Sigmoid colon (tissue), 7 donors: ENCODE results near the gene CFD. TPM values are rescaled to one million over a fixed set of nuclear protein-coding genes. Genes with fewer than 3 reads are reported as not detected.
"Not testable (repeated sequence)": the region's sequence is repeated elsewhere in the genome, so short reads cannot be mapped to it uniquely, and the experiment has no call there.

Source experiments
- DNase-seq: peaks from one replicate; pipeline ENCODE4 v3.0.0-alpha.2; 2019
- H3K27ac ChIP-seq, 4 donors: fragments of 200-600 bp; sonication (generic); one replicate each; pipeline ENCODE4 v1.5.1; 2016 to 2019; ENCODE audit warnings: mild to moderate bottlenecking in 1 of 4
- H3K27me3 ChIP-seq, 3 donors: fragments of 200-600 bp; sonication (generic); one replicate each; pipeline ENCODE4 v1.5.1; 2019; ENCODE audit warnings: mild to moderate bottlenecking in 1 of 3
- H3K36me3 ChIP-seq, 4 donors: fragments of 200-600 bp; sonication (generic); one replicate each; pipeline ENCODE4 v1.5.1; 2016 to 2019
- H3K4me1 ChIP-seq, 4 donors: fragments of 200-600 bp; sonication (generic); one replicate each; pipeline ENCODE4 v1.5.1; 2017 to 2019
- H3K4me3 ChIP-seq, 4 donors: fragments of 200-600 bp; sonication (generic); one replicate each; pipeline ENCODE4 v1.5.1; 2017 to 2019; ENCODE audit warnings: mild to moderate bottlenecking in 2 of 4, moderate library complexity in 1 of 4
- H3K9me3 ChIP-seq, 4 donors: fragments of 200-600 bp in 3 of 4; sonication (generic) in 3 of 4; one replicate each; pipeline versions ENCODE4 v1.5.1 to v1.6.1; 2013 to 2019
- EP300 ChIP-seq, 4 donors: sonication (generic); formaldehyde crosslinking; IDR thresholded peaks; one replicate each; pipeline ENCODE4 v1.6.1; 2017; ENCODE audit warnings: antibody characterized with exemption in 4 of 4
- POLR2A ChIP-seq, 2 donors: fragments of 450-650 bp; IDR thresholded peaks; one replicate each; pipeline ENCODE4 v1.6.1; 2016; ENCODE audit warnings: antibody characterized with exemption in 2 of 2, mild to moderate bottlenecking in 2 of 2, moderate library complexity in 2 of 2
- POLR2AphosphoS5 ChIP-seq, 4 donors: sonication (generic); formaldehyde crosslinking; IDR thresholded peaks; one replicate each; pipeline ENCODE4 v1.6.1; 2017; ENCODE audit warnings: antibody characterized with exemption in 4 of 4
- WGBS, 2 donors: extraction: QIAGEN DNeasy Blood & Tissue Kit; methylation state at CpG; one replicate each; pipeline ENCODE4 v1.1.7; 2013; 5-methylcytosine and 5-hydroxymethylcytosine counted together
- intact Hi-C: fragments of 100-400 bp; cut with DNase I; formaldehyde crosslinking; loops from one replicate; pipeline ENCODE4 v1.15.1; 2023
- polyA plus RNA-seq, 3 donors: library from polyadenylated mRNA; stranded (reverse); fragments of 200-250 nt; gene quantifications; one replicate each; pipeline ENCODE4 v1.2.3, GENCODE V29; 2013
- total RNA-seq, 4 donors: library from RNA; depleted of rRNA; stranded (reverse); fragments of >200 nt; gene quantifications; one replicate each; pipeline ENCODE4 v1.1.0, GENCODE V29; 2016
- TF ChIP-seq, protein P1 (sequence below), 4 experiments: fragments of 450-650 bp in 3 of 4; fragments of 200-600 bp in 1 of 4; IDR thresholded peaks; one replicate each; pipeline ENCODE4 v1.5.1; 2016 to 2019; ENCODE audit warnings: antibody characterized with exemption in 4 of 4, mild to moderate bottlenecking in 3 of 4, moderate library complexity in 2 of 4
- donor health status: healthy with polysubstance abuse.
- donor health status: Bipolar disorder and iron deficiency.
- donor health status: healthy.

Gene CFD
- total and polyA plus RNA-seq, 7 donors, result 29.1 to 830 (median 329) TPM

DNA sequence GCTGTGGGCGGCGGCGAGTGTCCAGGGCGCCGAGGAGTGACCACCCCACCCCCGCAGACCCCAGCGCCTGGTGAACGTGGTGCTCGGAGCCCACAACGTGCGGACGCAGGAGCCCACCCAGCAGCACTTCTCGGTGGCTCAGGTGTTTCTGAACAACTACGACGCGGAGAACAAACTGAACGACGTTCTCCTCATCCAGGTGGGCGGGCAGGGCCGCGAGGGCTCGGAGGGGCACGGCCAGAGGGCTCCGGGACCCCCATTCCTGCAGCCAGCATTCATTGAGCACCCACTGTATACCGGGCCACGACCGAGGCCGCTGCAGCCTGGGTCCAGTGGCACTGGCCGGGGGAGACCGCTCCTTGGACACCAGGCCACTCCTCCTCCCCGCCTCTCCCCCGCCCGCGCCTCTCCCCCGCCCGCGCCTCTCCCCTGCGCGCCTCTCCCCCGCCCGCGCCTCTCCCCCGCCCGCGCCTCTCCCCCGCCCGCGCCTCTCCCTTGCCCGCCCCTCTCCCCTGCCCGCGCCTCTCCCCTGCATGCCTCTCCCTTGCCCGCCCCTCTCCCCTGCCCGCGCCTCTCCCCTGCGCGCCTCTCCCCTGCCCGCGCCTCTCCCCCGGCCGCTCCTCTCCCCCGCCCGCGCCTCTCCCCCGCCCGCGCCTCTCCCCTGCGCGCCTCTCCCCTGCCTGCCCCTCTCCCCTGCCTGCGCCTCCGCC lies 15.5 kb upstream of the CFD start:
- no peak overlapping the region for H3K27ac ChIP-seq
- DNase-seq, result no peak
- peak overlapping the region in 3 of 4 donors; percentile 22 to 32 (median 24) for H3K4me3 ChIP-seq
- 9 to 37% methylated on average over 67 to 70 of the region's 70 CpGs for WGBS, 2 donors
- H3K27me3 ChIP-seq, result peaks cover 14 to 88% (median 54%) of the 10 kb centered on the region in 3 donors
- TF ChIP-seq, protein P1, sequence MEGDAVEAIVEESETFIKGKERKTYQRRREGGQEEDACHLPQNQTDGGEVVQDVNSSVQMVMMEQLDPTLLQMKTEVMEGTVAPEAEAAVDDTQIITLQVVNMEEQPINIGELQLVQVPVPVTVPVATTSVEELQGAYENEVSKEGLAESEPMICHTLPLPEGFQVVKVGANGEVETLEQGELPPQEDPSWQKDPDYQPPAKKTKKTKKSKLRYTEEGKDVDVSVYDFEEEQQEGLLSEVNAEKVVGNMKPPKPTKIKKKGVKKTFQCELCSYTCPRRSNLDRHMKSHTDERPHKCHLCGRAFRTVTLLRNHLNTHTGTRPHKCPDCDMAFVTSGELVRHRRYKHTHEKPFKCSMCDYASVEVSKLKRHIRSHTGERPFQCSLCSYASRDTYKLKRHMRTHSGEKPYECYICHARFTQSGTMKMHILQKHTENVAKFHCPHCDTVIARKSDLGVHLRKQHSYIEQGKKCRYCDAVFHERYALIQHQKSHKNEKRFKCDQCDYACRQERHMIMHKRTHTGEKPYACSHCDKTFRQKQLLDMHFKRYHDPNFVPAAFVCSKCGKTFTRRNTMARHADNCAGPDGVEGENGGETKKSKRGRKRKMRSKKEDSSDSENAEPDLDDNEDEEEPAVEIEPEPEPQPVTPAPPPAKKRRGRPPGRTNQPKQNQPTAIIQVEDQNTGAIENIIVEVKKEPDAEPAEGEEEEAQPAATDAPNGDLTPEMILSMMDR (IDR thresholded peaks at IDR 0.05), result no peak
- no peak for TF ChIP-seq EP300 (IDR thresholded peaks at IDR 0.05)
- no peak for TF ChIP-seq POLR2A (IDR thresholded peaks at IDR 0.05)
- no peak for TF ChIP-seq POLR2AphosphoS5 (IDR thresholded peaks at IDR 0.05)
- no peaks in the 10 kb centered on the region for H3K36me3 ChIP-seq
- H3K4me1 ChIP-seq, result peaks cover 0 to 30% (median 23%) of the 10 kb centered on the region in 4 donors
- no peaks in the 10 kb centered on the region for H3K9me3 ChIP-seq
- intact Hi-C loops, result no loop called here

DNA sequence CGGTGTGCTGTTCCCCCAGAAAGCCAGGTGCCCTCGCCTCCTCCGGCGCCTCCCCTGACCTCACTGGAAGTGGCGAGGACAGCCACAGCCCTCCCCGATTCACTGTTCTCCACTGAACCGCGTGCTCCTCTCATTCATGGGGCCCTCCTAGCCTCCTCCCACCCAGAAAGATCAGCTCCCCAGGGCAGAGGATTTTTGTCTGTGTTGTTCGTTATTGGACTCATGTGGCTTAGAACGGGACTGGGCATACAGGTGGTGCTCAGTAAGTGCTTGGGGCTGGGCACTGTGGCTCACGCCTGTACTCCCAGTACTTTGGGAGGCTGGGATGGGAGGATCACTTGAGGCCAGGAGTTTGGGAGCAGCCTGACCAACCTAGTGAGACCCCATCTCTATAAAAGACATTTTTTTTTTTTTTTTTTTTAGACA lies 14.9 kb upstream of the CFD start:
- no peak for TF ChIP-seq POLR2AphosphoS5 (IDR thresholded peaks at IDR 0.05)
- TF ChIP-seq POLR2A (IDR thresholded peaks at IDR 0.05), result no peak
- no peak for TF ChIP-seq EP300 (IDR thresholded peaks at IDR 0.05)
- TF ChIP-seq, protein P1 (IDR thresholded peaks at IDR 0.05), result no peak
- intact Hi-C loops, result no loop called here
- Histone ChIP-seq H3K36me3 (no peaks in the 10 kb centered on the region), H3K4me3 (no peak overlapping the region), H3K4me1 (peaks cover 0 to 30% (median 23%) of the 10 kb centered on the region in 4 donors), H3K27me3 (peaks cover 14 to 82% (median 54%) of the 10 kb centered on the region in 3 donors), H3K9me3 (no peaks in the 10 kb centered on the region), H3K27ac (no peak overlapping the region)
- 10 to 39% methylated on average over 11 of the region's 11 CpGs for WGBS, 2 donors
- DNase-seq, result no peak

DNA sequence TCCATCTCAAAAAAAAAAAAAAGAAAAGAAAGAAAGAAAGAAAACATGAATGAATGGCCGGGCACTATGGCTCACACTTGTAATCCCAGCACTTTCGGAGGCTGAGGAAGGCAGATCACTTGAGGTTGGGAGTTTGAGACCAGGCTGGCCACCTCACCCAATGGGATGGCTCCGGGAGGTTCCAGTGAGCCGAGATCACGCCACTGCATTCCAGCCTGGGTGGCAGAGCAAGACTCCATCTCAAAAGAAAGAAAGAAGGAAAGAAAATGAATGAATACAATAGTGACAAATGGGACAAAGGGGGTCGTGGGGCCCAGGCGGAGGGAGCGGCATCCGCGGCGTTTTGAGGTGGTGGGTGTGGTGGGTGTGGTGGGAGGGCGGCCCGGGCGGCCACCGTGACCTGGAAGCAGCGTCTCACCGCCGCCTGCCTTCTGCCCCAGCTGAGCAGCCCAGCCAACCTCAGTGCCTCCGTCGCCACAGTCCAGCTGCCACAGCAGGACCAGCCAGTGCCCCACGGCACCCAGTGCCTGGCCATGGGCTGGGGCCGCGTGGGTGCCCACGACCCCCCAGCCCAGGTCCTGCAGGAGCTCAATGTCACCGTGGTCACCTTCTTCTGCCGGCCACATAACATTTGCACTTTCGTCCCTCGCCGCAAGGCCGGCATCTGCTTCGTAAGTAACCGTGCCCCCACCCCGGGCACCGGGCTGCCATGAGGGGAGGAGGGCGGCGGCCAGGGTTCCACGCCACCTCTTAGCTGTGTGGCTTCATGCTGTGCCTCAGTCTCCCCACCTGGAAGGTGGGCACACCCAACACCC lies 13.6 kb upstream of the CFD start:
- H3K9me3 ChIP-seq, result no peaks in the 10 kb centered on the region
- H3K4me3 ChIP-seq, result no peak overlapping the region
- peaks cover 14 to 71% (median 49%) of the 10 kb centered on the region in 3 donors for H3K27me3 ChIP-seq
- no peak overlapping the region for H3K27ac ChIP-seq
- 46 to 70% methylated on average over 37 of the region's 37 CpGs for WGBS, 2 donors
- TF ChIP-seq, protein P1 (IDR thresholded peaks at IDR 0.05), result no peak
- TF ChIP-seq EP300 (IDR thresholded peaks at IDR 0.05) (no peak), POLR2A (IDR thresholded peaks at IDR 0.05) (no peak), POLR2AphosphoS5 (IDR thresholded peaks at IDR 0.05) (no peak)
- DNase-seq, result no peak
- intact Hi-C loops, result no loop called here
- H3K4me1 ChIP-seq, result peaks cover 0 to 42% (median 31%) of the 10 kb centered on the region in 4 donors
- no peaks in the 10 kb centered on the region for H3K36me3 ChIP-seq

DNA sequence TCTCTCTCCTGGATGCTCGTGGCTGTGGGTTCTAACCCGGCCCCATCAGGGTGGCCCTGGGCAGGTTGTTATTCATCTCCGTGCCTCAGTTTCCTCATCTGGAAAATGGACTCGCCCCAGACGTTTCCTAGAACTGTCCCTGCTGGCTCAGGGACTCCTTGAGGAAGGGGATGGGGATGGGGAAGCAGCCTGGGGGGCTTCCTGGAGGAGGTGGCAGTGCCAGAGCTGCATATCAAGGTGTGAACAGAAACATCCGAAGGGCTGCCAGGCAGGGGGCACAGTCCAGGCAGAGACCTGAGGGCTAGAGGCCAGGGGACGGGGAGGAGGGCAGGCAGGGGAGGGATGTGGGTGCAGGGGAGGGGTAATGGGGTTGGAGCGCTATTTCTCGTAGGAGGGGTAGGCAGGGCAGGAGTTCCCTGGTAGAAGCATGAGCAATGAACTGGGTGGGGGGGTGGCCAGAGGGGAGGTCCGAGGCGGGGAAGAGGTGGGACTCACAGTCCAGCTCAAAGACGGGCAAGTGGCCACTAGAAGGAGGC lies 11.0 kb upstream of the CFD start:
- H3K27me3 ChIP-seq, result peaks cover 17 to 73% (median 52%) of the 10 kb centered on the region in 3 donors
- H3K27ac ChIP-seq, result peak overlapping the region; percentile 23 to 54 (median 42)
- no peak for DNase-seq
- H3K9me3 ChIP-seq, result no peaks in the 10 kb centered on the region
- 28 to 43% methylated on average over 12 of the region's 12 CpGs for WGBS, 2 donors
- no peak overlapping the region for H3K4me3 ChIP-seq
- H3K36me3 ChIP-seq, result no peaks in the 10 kb centered on the region
- intact Hi-C loops, result no loop called here
- H3K4me1 ChIP-seq, result peaks cover 0 to 52% (median 38%) of the 10 kb centered on the region in 4 donors
- no peak for TF ChIP-seq POLR2A (IDR thresholded peaks at IDR 0.05)
- TF ChIP-seq, protein P1 (IDR thresholded peaks at IDR 0.05), result no peak
- no peak for TF ChIP-seq EP300 (IDR thresholded peaks at IDR 0.05)
- no peak for TF ChIP-seq POLR2AphosphoS5 (IDR thresholded peaks at IDR 0.05)

DNA sequence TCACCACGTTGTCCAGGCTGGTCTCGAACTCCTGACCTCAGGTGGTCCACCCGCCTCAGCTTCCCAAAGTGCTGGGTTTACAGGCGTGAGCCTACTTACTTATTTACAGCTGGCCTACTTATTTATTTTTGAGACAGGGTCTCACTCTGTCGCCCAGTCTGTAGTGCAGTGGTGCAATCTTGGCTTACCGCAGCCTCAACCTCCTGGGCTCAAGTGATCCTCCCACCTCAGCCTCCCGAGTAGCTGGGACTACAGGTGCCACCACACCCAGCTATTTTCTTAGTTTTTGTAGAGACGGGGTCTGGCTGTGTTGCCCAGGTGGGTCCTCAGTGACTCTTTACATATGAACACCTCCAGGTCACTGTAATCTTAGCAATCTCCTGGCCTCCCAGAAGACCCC lies 10.3 kb upstream of the CFD start:
- Histone ChIP-seq H3K27me3 (peaks cover 14 to 71% (median 51%) of the 10 kb centered on the region in 3 donors), H3K4me1 (peaks cover 0 to 45% (median 32%) of the 10 kb centered on the region in 4 donors), H3K27ac (peak overlapping the region in 3 of 4 donors; percentile 23 to 54 (median 24))
- H3K9me3 ChIP-seq, H3K36me3 ChIP-seq, H3K4me3 ChIP-seq, intact Hi-C loops, DNase-seq: not testable (repeated sequence)
- WGBS, 2 donors, result 59 to 81% methylated on average over 8 of the region's 8 CpGs
